ENCODE data around the gene CREB3.
A peak's percentile ranks its signal among the peaks of the same experiment; 100 is the strongest.

CREB3 gene

DNA sequence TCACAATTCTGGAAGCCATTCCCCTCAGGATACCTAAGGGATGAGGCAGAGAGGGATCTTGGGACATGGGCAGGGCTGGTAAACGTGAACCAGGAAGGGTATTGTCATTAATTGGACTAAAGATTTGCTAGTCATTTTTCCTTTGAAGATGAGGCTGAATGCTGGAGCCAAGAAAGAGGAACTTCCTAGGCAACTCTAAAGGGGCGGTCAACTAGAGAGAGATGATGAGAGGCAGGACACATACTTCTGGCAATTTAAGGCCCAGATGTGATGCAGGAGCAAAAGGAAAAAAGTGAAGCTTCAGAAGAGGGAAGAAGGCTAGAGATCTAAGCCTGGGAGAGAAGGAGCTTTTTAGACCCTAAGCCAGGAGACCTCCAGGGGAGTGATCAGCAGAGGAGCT, 11.0 kb downstream of the CREB3 start:
- Mint-ChIP-seq H3K4me1 (peaks cover 29% of the 10 kb centered on the region), H3K27ac (no peak overlapping the region), H3K27me3 (ENCODE audit: low read depth, poor library complexity) (peaks cover 10% of the 10 kb centered on the region), H3K9me3 (no peaks in the 10 kb centered on the region), H3K4me3 (no peak overlapping the region), H3K36me3 (ENCODE audit: low read depth) (peaks cover 41% of the 10 kb centered on the region)
- TF ChIP-seq, protein P1, sequence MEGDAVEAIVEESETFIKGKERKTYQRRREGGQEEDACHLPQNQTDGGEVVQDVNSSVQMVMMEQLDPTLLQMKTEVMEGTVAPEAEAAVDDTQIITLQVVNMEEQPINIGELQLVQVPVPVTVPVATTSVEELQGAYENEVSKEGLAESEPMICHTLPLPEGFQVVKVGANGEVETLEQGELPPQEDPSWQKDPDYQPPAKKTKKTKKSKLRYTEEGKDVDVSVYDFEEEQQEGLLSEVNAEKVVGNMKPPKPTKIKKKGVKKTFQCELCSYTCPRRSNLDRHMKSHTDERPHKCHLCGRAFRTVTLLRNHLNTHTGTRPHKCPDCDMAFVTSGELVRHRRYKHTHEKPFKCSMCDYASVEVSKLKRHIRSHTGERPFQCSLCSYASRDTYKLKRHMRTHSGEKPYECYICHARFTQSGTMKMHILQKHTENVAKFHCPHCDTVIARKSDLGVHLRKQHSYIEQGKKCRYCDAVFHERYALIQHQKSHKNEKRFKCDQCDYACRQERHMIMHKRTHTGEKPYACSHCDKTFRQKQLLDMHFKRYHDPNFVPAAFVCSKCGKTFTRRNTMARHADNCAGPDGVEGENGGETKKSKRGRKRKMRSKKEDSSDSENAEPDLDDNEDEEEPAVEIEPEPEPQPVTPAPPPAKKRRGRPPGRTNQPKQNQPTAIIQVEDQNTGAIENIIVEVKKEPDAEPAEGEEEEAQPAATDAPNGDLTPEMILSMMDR (IDR thresholded peaks at IDR 0.05): no peak
- DNase-seq: no peak

DNA sequence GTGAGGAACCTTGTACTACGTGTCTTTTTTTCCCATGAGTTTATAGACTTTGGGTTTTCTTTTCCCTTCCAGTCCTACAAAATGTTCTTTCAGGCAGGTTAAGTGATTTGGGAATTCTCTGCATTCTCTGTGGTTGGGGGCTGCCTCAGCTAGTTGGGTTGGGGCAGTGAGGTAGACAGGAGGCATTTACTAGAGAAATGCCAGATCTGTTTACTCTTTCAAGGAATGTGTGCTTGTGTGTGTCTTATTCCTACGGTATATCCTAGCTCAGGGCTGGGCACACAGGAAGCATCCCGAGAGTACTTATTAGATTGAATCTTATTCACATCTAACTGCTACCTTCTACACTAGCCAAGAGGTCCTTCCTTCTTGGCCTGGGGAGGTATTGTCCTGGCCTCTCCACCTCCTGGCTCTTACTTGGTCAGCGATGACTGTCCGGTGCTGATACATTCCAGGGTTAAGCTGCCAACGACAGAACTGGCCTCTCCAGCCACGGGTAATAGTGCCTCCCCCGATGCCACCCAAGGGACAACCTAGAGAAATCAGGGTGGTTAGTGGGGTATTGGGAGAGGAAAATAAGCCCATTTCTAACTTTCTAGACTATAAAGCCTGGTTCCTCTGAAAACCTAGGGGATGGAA, 11.5 kb downstream of the CREB3 start:
- Mint-ChIP-seq H3K9me3 (no peaks in the 10 kb centered on the region), H3K27me3 (ENCODE audit: low read depth, poor library complexity) (peaks cover 10% of the 10 kb centered on the region), H3K4me3 (no peak overlapping the region), H3K36me3 (ENCODE audit: low read depth) (peaks cover 41% of the 10 kb centered on the region), H3K27ac (no peak overlapping the region), H3K4me1 (peaks cover 29% of the 10 kb centered on the region)
- DNase-seq: no peak
- TF ChIP-seq, protein P1 (IDR thresholded peaks at IDR 0.05): no peak

DNA sequence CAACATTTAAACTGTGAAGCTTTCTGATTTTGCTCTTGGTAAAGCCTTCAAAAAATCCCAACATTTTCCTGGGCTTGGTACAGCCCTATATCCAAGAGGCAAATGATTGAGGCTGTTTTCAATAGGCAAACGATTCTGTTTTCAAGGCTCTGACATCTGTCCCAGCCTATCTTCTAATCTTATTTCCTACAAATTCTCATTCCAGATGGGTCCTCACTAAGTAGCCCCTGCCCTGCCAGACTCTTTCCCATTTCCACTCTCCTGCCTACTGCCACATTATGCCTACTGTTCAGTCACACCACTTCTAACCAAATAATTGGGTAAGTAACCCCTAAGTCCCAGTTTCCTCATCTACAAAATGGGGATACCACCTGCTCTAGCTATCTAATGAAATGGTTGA, 13.1 kb downstream of the CREB3 start:
- Mint-ChIP-seq H3K9me3 (no peaks in the 10 kb centered on the region), H3K27ac (no peak overlapping the region), H3K27me3 (ENCODE audit: low read depth, poor library complexity) (peaks cover 10% of the 10 kb centered on the region), H3K4me3 (peak overlapping the region; percentile 92), H3K36me3 (ENCODE audit: low read depth) (peaks cover 36% of the 10 kb centered on the region), H3K4me1 (peaks cover 40% of the 10 kb centered on the region)
- no peak for DNase-seq
- TF ChIP-seq, protein P1 (IDR thresholded peaks at IDR 0.05): no peak

DNA sequence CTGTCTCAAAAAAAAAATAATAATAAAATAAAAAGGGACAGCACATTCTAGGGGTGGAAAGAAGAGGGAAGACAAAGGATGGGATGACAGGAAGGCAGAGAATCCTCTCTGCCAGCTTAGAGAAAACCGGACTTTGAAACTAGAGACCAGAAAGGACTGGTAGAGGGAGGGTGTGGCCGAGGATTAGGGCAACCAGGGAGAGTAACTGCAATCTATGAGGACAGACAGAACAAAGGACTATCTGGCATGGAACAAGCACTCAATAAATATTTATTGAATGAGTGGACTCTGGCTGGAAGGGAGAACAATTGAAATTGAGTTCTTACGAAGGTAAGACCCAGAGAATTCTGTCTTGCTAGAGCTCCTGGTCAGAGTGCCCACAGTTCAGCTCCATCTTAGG, 14.1 kb downstream of the CREB3 start:
- Mint-ChIP-seq H3K27me3 (ENCODE audit: low read depth, poor library complexity) (peaks cover 10% of the 10 kb centered on the region), H3K27ac (peak overlapping the region; percentile 39)

DNA sequence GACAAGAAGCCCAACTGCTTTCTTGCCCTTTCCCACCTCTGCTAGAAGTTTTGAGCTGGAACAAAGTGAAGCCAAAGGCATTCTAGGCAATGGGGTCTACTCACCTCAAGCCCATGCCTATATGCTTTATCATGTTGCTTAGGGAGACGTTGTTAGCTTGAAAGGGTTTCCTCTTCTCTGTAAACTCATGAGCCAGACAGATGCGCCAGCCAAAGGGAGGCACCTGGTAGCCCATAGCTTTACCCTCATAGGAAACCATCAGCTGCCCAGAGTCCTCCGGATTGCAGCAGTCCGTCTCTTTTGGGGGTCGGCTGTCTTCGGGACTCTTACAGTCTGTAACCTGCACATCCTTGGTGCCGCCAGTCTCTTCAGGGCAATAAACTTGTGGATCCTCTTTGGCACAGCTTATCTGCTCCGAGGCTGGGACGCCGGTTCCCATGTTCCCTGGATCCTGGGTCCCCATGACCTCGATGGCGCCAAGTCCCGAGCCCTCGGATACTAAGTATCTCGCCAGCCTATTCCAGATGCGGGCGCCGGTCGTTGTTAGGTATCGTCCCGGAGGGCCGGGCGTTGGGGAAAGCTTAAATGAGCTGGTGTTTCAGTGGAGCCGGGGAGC, 15.9 kb downstream of the CREB3 start:
- peaks cover 40% of the 10 kb centered on the region for H3K4me1 Mint-ChIP-seq
- no peak overlapping the region for H3K27ac Mint-ChIP-seq
- no peak for DNase-seq
- peak overlapping the region; percentile 92 for H3K4me3 Mint-ChIP-seq
- H3K27me3 Mint-ChIP-seq (ENCODE audit: low read depth, poor library complexity): peaks cover 8% of the 10 kb centered on the region
- TF ChIP-seq, protein P1 (IDR thresholded peaks at IDR 0.05): no peak
- no peaks in the 10 kb centered on the region for H3K9me3 Mint-ChIP-seq
- peaks cover 41% of the 10 kb centered on the region for H3K36me3 Mint-ChIP-seq (ENCODE audit: low read depth)

More for the DNA sequence above, 14.1 kb downstream of the CREB3 start:
- no peak for DNase-seq
- Mint-ChIP-seq H3K9me3 (no peaks in the 10 kb centered on the region), H3K4me3 (peak overlapping the region; percentile 92), H3K4me1 (peaks cover 40% of the 10 kb centered on the region), H3K36me3 (ENCODE audit: low read depth) (peaks cover 41% of the 10 kb centered on the region)
- TF ChIP-seq, protein P1 (IDR thresholded peaks at IDR 0.05): no peak

All from nephron progenitor cell (in vitro differentiated cells).